ENCODE measurements around the gene ADORA1.

Gene ADORA1

DNA sequence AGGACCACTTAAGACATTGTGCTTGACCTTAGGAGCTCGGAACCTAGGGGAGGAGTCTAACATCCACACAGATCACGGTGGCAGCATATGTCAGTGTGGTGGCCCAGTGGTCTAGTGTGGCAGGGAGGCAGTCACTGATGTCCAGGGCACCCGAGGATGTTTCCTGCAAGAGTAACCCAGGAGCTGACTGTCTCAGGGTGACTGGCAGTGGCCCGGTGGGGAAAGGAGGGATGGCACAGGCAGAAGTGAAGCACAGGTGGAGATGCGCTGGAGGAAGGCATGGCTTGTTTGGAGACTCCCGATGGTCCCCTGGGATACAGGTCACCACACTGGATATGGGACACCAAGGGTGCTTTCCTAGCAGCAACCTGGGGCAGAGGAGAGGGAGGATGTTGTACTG, 85.6 kb downstream of the ADORA1 start:
- Histone ChIP-seq H3K36me3 (ENCODE audit: control insufficient read depth in 1 of 2, insufficient read depth in 2 of 2, low read depth in 1 of 2, low read length in 2 of 2) (no peaks in the 10 kb centered on the region), H3K18ac (ENCODE audit: low read depth in 1 of 2, low read length in 2 of 2) (no peak overlapping the region), H4K8ac (ENCODE audit: low read length) (no peak overlapping the region), H2BK120ac (ENCODE audit: low read depth, low read length) (no peak overlapping the region), H2BK15ac (ENCODE audit: low read depth, poor library complexity, severe bottlenecking) (no peak overlapping the region), H3K79me1 (replicated peaks; ENCODE audit: low read length, poor library complexity, severe bottlenecking) (no peaks in the 10 kb centered on the region), H3K4me2 (ENCODE audit: low read length, poor library complexity, severe bottlenecking) (no peak overlapping the region), H3K27me3 (ENCODE audit: control insufficient read depth in 1 of 2, insufficient read depth in 1 of 2, low read length in 2 of 2) (peaks cover 17 to 18% of the 10 kb centered on the region in 2 experiments), H2AFZ (ENCODE audit: low read depth, low read length) (no peak overlapping the region), H3K9ac (ENCODE audit: low read length) (no peak overlapping the region), H2BK5ac (ENCODE audit: low read depth, low read length, poor library complexity, severe bottlenecking) (no peak overlapping the region), H3K4me3 (ENCODE audit: insufficient read depth in 1 of 2, low read depth in 1 of 2, low read length in 2 of 2) (no peak overlapping the region), H3K4ac (ENCODE audit: low read depth in 1 of 2, low read length in 2 of 2) (no peak overlapping the region), H4K91ac (ENCODE audit: low read length) (no peak overlapping the region), H3K4me1 (ENCODE audit: control insufficient read depth, insufficient read depth, low read depth, low read length) (peaks cover 6% of the 10 kb centered on the region), H3K27ac (ENCODE audit: low read length, poor library complexity, severe bottlenecking) (no peak overlapping the region), H3K14ac (ENCODE audit: low read length in 2 of 2) (no peak overlapping the region), H3K9me3 (ENCODE audit: control insufficient read depth, low read length) (no peaks in the 10 kb centered on the region), H3K23ac (ENCODE audit: low read length in 2 of 2) (no peak overlapping the region), H2AK5ac (ENCODE audit: low read length, severe bottlenecking) (no peak overlapping the region), H2BK12ac (ENCODE audit: low read length in 2 of 2) (peak overlapping the region in 1 of 2 experiments; percentile 21)
- 90% methylated on average over 6 of the region's 6 CpGs for WGBS
- no peak for DNase-seq

- Histone ChIP-seq H3K36me3 (ENCODE audit: control insufficient read depth in 1 of 2, insufficient read depth in 2 of 2, low read depth in 1 of 2, low read length in 2 of 2) (no peaks in the 10 kb centered on the region), H4K91ac (ENCODE audit: low read length) (peak overlapping the region; percentile 41), H2AK5ac (ENCODE audit: low read length, severe bottlenecking) (peak overlapping the region; percentile 21), H3K9me3 (ENCODE audit: control insufficient read depth, low read length) (no peaks in the 10 kb centered on the region), H3K9ac (ENCODE audit: low read length) (no peak overlapping the region), H3K4me1 (ENCODE audit: control insufficient read depth, insufficient read depth, low read depth, low read length) (peaks cover 6% of the 10 kb centered on the region), H2BK120ac (ENCODE audit: low read depth, low read length) (no peak overlapping the region), H3K4me3 (ENCODE audit: insufficient read depth in 1 of 2, low read depth in 1 of 2, low read length in 2 of 2) (no peak overlapping the region), H4K8ac (ENCODE audit: low read length) (no peak overlapping the region), H3K4ac (ENCODE audit: low read depth in 1 of 2, low read length in 2 of 2) (peak overlapping the region in 1 of 2 experiments; percentile 13), H3K18ac (ENCODE audit: low read depth in 1 of 2, low read length in 2 of 2) (peak overlapping the region in 1 of 2 experiments; percentile 44), H3K14ac (ENCODE audit: low read length in 2 of 2) (no peak overlapping the region), H3K27ac (ENCODE audit: low read length, poor library complexity, severe bottlenecking) (no peak overlapping the region), H3K27me3 (ENCODE audit: control insufficient read depth in 1 of 2, insufficient read depth in 1 of 2, low read length in 2 of 2) (peaks cover 33 to 34% of the 10 kb centered on the region in 2 experiments), H3K23ac (ENCODE audit: low read length in 2 of 2) (no peak overlapping the region), H2AFZ (ENCODE audit: low read depth, low read length) (no peak overlapping the region), H3K79me1 (replicated peaks; ENCODE audit: low read length, poor library complexity, severe bottlenecking) (no peaks in the 10 kb centered on the region), H3K4me2 (ENCODE audit: low read length, poor library complexity, severe bottlenecking) (no peak overlapping the region), H2BK5ac (ENCODE audit: low read depth, low read length, poor library complexity, severe bottlenecking) (no peak overlapping the region), H2BK12ac (ENCODE audit: low read length in 2 of 2) (no peak overlapping the region), H2BK15ac (ENCODE audit: low read depth, poor library complexity, severe bottlenecking) (no peak overlapping the region)
- no peak for DNase-seq
- 82% methylated on average over 7 of the region's 7 CpGs for WGBS
Observed at GRCh38 chr1:203214871-203215270, 87.3 kb downstream of the ADORA1 start.

DNA sequence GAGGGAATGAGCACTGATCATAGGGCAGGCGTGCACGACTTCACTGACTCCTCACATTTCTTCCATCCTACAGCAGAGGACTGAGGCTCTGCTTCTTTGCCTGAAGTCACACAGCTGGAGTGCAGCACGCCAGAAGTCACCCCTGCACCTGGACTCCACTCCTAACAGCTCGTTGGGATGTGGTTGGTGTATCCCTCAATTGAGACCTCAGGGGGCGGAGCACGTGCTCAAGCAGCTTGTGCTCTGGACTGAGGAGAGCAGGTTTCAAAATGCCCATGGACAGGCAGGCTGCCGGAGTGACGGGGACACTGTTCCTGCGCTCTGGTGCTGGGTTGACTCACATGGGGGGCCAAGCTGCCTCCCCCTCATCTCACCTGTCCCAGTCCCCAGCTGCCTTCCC, 88.0 kb downstream of the ADORA1 start:
- Histone ChIP-seq H2AFZ (ENCODE audit: low read depth, low read length) (no peak overlapping the region), H3K18ac (ENCODE audit: low read depth in 1 of 2, low read length in 2 of 2) (no peak overlapping the region), H3K4ac (ENCODE audit: low read depth in 1 of 2, low read length in 2 of 2) (peak overlapping the region in 1 of 2 experiments; percentile 67), H4K91ac (ENCODE audit: low read length) (no peak overlapping the region), H3K14ac (ENCODE audit: low read length in 2 of 2) (no peak overlapping the region), H2BK5ac (ENCODE audit: low read depth, low read length, poor library complexity, severe bottlenecking) (no peak overlapping the region), H3K4me3 (ENCODE audit: insufficient read depth in 1 of 2, low read depth in 1 of 2, low read length in 2 of 2) (no peak overlapping the region), H3K4me1 (ENCODE audit: control insufficient read depth, insufficient read depth, low read depth, low read length) (peaks cover 6% of the 10 kb centered on the region), H3K9me3 (ENCODE audit: control insufficient read depth, low read length) (no peaks in the 10 kb centered on the region), H3K9ac (ENCODE audit: low read length) (no peak overlapping the region), H3K27ac (ENCODE audit: low read length, poor library complexity, severe bottlenecking) (no peak overlapping the region), H2BK120ac (ENCODE audit: low read depth, low read length) (no peak overlapping the region), H3K27me3 (ENCODE audit: control insufficient read depth in 1 of 2, insufficient read depth in 1 of 2, low read length in 2 of 2) (peaks cover 34 to 41% of the 10 kb centered on the region in 2 experiments), H2BK12ac (ENCODE audit: low read length in 2 of 2) (peak overlapping the region in 1 of 2 experiments; percentile 43), H2BK15ac (ENCODE audit: low read depth, poor library complexity, severe bottlenecking) (peak overlapping the region; percentile 33), H4K8ac (ENCODE audit: low read length) (no peak overlapping the region), H3K4me2 (ENCODE audit: low read length, poor library complexity, severe bottlenecking) (no peak overlapping the region), H3K79me1 (replicated peaks; ENCODE audit: low read length, poor library complexity, severe bottlenecking) (no peaks in the 10 kb centered on the region), H2AK5ac (ENCODE audit: low read length, severe bottlenecking) (no peak overlapping the region), H3K36me3 (ENCODE audit: control insufficient read depth in 1 of 2, insufficient read depth in 2 of 2, low read depth in 1 of 2, low read length in 2 of 2) (no peaks in the 10 kb centered on the region), H3K23ac (ENCODE audit: low read length in 2 of 2) (no peak overlapping the region)
- no peak for DNase-seq
- WGBS = 67% methylated on average over 7 of the region's 9 CpGs

- no peak overlapping the region for H3K23ac ChIP-seq (ENCODE audit: low read length in 2 of 2)
- no peak overlapping the region for H2BK120ac ChIP-seq (ENCODE audit: low read depth, low read length)
- peaks cover 6% of the 10 kb centered on the region for H3K4me1 ChIP-seq (ENCODE audit: control insufficient read depth, insufficient read depth, low read depth, low read length)
- 34% methylated on average over 19 of the region's 19 CpGs for WGBS
- H3K4me2 ChIP-seq (ENCODE audit: low read length, poor library complexity, severe bottlenecking) = no peak overlapping the region
- H3K14ac ChIP-seq (ENCODE audit: low read length in 2 of 2) = no peak overlapping the region
- H2BK5ac ChIP-seq (ENCODE audit: low read depth, low read length, poor library complexity, severe bottlenecking) = no peak overlapping the region
- no peaks in the 10 kb centered on the region for H3K36me3 ChIP-seq (ENCODE audit: control insufficient read depth in 1 of 2, insufficient read depth in 2 of 2, low read depth in 1 of 2, low read length in 2 of 2)
- peak; percentile 69 for DNase-seq
- no peak overlapping the region for H2AFZ ChIP-seq (ENCODE audit: low read depth, low read length)
- H3K9ac ChIP-seq (ENCODE audit: low read length) = no peak overlapping the region
- peaks cover 42 to 49% of the 10 kb centered on the region in 2 experiments for H3K27me3 ChIP-seq (ENCODE audit: control insufficient read depth in 1 of 2, insufficient read depth in 1 of 2, low read length in 2 of 2)
- no peak overlapping the region for H2AK5ac ChIP-seq (ENCODE audit: low read length, severe bottlenecking)
- H3K9me3 ChIP-seq (ENCODE audit: control insufficient read depth, low read length) = no peaks in the 10 kb centered on the region
- no peak overlapping the region for H2BK12ac ChIP-seq (ENCODE audit: low read length in 2 of 2)
- H4K91ac ChIP-seq (ENCODE audit: low read length) = no peak overlapping the region
- no peak overlapping the region for H3K4ac ChIP-seq (ENCODE audit: low read depth in 1 of 2, low read length in 2 of 2)
- no peak overlapping the region for H4K8ac ChIP-seq (ENCODE audit: low read length)
- H2BK15ac ChIP-seq (ENCODE audit: low read depth, poor library complexity, severe bottlenecking) = peak overlapping the region; percentile 12
- H3K79me1 ChIP-seq (replicated peaks; ENCODE audit: low read length, poor library complexity, severe bottlenecking) = no peaks in the 10 kb centered on the region
- H3K27ac ChIP-seq (ENCODE audit: low read length, poor library complexity, severe bottlenecking) = no peak overlapping the region
- H3K18ac ChIP-seq (ENCODE audit: low read depth in 1 of 2, low read length in 2 of 2) = no peak overlapping the region
- H3K4me3 ChIP-seq (ENCODE audit: insufficient read depth in 1 of 2, low read depth in 1 of 2, low read length in 2 of 2) = no peak overlapping the region
Observed at GRCh38 chr1:203216274-203217138, 89.0 kb downstream of the ADORA1 start.
